Astrocyte of the spinal cord (primary cell): Measurements from ENCODE around the gene C1GALT1.
"Not testable (repeated sequence)": the region's sequence is repeated elsewhere in the genome, so short reads cannot be mapped to it uniquely, and the experiment has no call there.

Source experiments
- DNase-seq: peaks from one replicate; pipeline ENCODE4 v3.0.0; 2011; ENCODE audit warnings: low read depth, low spot score
- H3K4me3 ChIP-seq: 2 replicates; pipeline ENCODE4 v1.5.1; 2011; ENCODE audit warnings: low read depth, mild to moderate bottlenecking, low read length, moderate library complexity
- CTCF ChIP-seq: IDR thresholded peaks from 2 replicates; pipeline ENCODE4 v1.5.1; 2012; ENCODE audit warnings: low read depth, mild to moderate bottlenecking, low read length, inconsistent platforms
- in situ Hi-C: cut with HindIII; loops from 2 replicates; pipeline ENCODE4 v1.10.0; 2017; ENCODE audit warnings: low sequenced_read_pairs

The C1GALT1 gene

GRCh38 chr7:7236041-7236440 is 53.7 kb downstream of the C1GALT1 start:
- in situ Hi-C loops, result no loop called here
- H3K4me3 ChIP-seq, result no peak overlapping the region
- TF ChIP-seq CTCF, result no peak
- DNase-seq, result no peak

GRCh38 chr7:7237201-7237977 is 55.0 kb downstream of the C1GALT1 start:
- no peak overlapping the region for H3K4me3 ChIP-seq
- no peak for DNase-seq
- in situ Hi-C loops, result no loop called here
- TF ChIP-seq CTCF, result no peak

- in situ Hi-C loops, result no loop called here
Measured at GRCh38 chr7:7237978-7238267, 55.6 kb downstream of the C1GALT1 start.

GRCh38 chr7:7239346-7239745 is 57.0 kb downstream of the C1GALT1 start:
- in situ Hi-C loops, result no loop called here
- DNase-seq, result no peak
- no peak overlapping the region for H3K4me3 ChIP-seq
- TF ChIP-seq CTCF, result no peak

More at GRCh38 chr7:7237978-7238267, 55.6 kb downstream of the C1GALT1 start:
- DNase-seq, result no peak
- TF ChIP-seq CTCF, result no peak
- no peak overlapping the region for H3K4me3 ChIP-seq

GRCh38 chr7:7242899-7243298 is 60.6 kb downstream of the C1GALT1 start:
- no peak overlapping the region for H3K4me3 ChIP-seq
- in situ Hi-C loops, result no loop called here
- no peak for TF ChIP-seq CTCF
- DNase-seq, result no peak

GRCh38 chr7:7245233-7245632 is 62.9 kb downstream of the C1GALT1 start:
- in situ Hi-C loops, H3K4me3 ChIP-seq, DNase-seq: not testable (repeated sequence)

GRCh38 chr7:7246223-7246622 is 63.9 kb downstream of the C1GALT1 start:
- no peak for DNase-seq
- no peak overlapping the region for H3K4me3 ChIP-seq
- in situ Hi-C loops, result no loop called here
- no peak for TF ChIP-seq CTCF
